Cardiac fibroblast (primary cell): Measurements from ENCODE around the gene LYPD6.

Experiments used
- DNase-seq, 2 donors: peaks; one replicate each; pipeline versions ENCODE4 v3.0.0 to v3.0.0-alpha.2; 2010; ENCODE audit warnings: low read depth in 2 of 2
- H3K4me3 ChIP-seq, 2 donors: replicated peaks in 1 of 2; 1 replicate in 1 of 2; 2 replicates in 1 of 2; pipeline ENCODE4 v1.5.1; 2011; ENCODE audit warnings: low read depth in 2 of 2, low read length in 2 of 2, mild to moderate bottlenecking in 2 of 2, moderate library complexity in 1 of 2
- CTCF ChIP-seq: IDR thresholded peaks from one replicate; pipeline ENCODE4 v1.5.1; 2011; ENCODE audit warnings: low read depth, mild to moderate bottlenecking, low read length, inconsistent platforms

LYPD6 gene

GRCh38 chr2:149360106-149360505 lies 29.7 kb downstream of the LYPD6 start:
- no peak overlapping the region for H3K4me3 ChIP-seq
- DNase-seq: no peak
- no peak for TF ChIP-seq CTCF

- no peak for TF ChIP-seq CTCF
- DNase-seq: no peak
- no peak overlapping the region for H3K4me3 ChIP-seq
Observed at GRCh38 chr2:149363958-149364357, 33.6 kb downstream of the LYPD6 start.

- no peak overlapping the region for H3K4me3 ChIP-seq
- DNase-seq: no peak
- TF ChIP-seq CTCF: no peak
Observed at GRCh38 chr2:149364839-149365238, 34.5 kb downstream of the LYPD6 start.

- DNase-seq: peak in 1 of 2 donors; percentile 3
- TF ChIP-seq CTCF: no peak
- H3K4me3 ChIP-seq: no peak overlapping the region
Observed at GRCh38 chr2:149365931-149366583, 35.7 kb downstream of the LYPD6 start.

- TF ChIP-seq CTCF: no peak
- H3K4me3 ChIP-seq: no peak overlapping the region
- no peak for DNase-seq
Observed at GRCh38 chr2:149370061-149370775, 39.8 kb downstream of the LYPD6 start.

GRCh38 chr2:149371476-149371875 lies 41.1 kb downstream of the LYPD6 start:
- no peak overlapping the region for H3K4me3 ChIP-seq
- TF ChIP-seq CTCF: no peak
- DNase-seq: no peak
